Mucosa of descending colon (tissue), 3 donors: ENCODE measurements around the gene STAC3. TPM values are rescaled to one million over a fixed set of nuclear protein-coding genes. Genes with fewer than 3 reads are reported as not detected.
"Not testable (repeated sequence)": the region's sequence is repeated elsewhere in the genome, so short reads cannot be mapped to it uniquely, and the experiment has no call there.

Experiments used
- ATAC-seq: fragments of 200-7000 bp; cut with Tn5 transposase; one replicate; pipeline ENCODE4 v1.9.1; 2020; ENCODE audit warnings: mild to moderate bottlenecking, moderate library complexity
- DNase-seq, 3 donors: peaks; one replicate each; pipeline ENCODE4 v3.0.0-alpha.2; 2020
- H3K36me3 ChIP-seq: fragments of 200-600 bp; one replicate; pipeline ENCODE4 v1.8.0; 2021; ENCODE audit warnings: low read depth, mild to moderate bottlenecking
- H3K4me1 ChIP-seq: fragments of 200-600 bp; one replicate; pipeline ENCODE4 v1.8.0; 2021; ENCODE audit warnings: low read depth, mild to moderate bottlenecking
- H3K4me3 ChIP-seq: fragments of 200-600 bp; one replicate; pipeline ENCODE4 v1.8.0; 2021; ENCODE audit warnings: mild to moderate bottlenecking
- H3K9me3 ChIP-seq: fragments of 200-600 bp; one replicate; pipeline ENCODE4 v1.8.0; 2021; ENCODE audit warnings: mild to moderate bottlenecking
- intact Hi-C, 2 donors: fragments of 100-400 bp; cut with DNase I in 1 of 2; cut with micrococcal nuclease in 1 of 2; formaldehyde crosslinking; loops; one replicate each; pipeline versions ENCODE4 v1.11.0 to v1.11.1; 2022; cut with DNase I, micrococcal nuclease
- long read RNA-seq, 2 donors: library from polyadenylated mRNA; unstranded; transcript quantifications; one replicate each; pipeline ENCODE4 v2.0.0, GENCODE V29; 2019 to 2021
- total RNA-seq, 3 donors: library from RNA; stranded (reverse); fragmentation: NEBNext Ultra II Directional in 2 of 3; extraction: Animal tissue kit (Norgen Biotek cat#: 25700) in 2 of 3; gene quantifications; one replicate each; pipeline versions ENCODE4 v1.2.1 to v1.2.4, GENCODE V29; 2021 to 2023
- TF ChIP-seq, protein P1 (sequence below): fragments of 200-600 bp; IDR thresholded peaks from one replicate; pipeline ENCODE4 v1.8.0; 2022; ENCODE audit warnings: antibody characterized with exemption, mild to moderate bottlenecking
- donor health status: DM: no; HTN: no; CAD: no; lungs with moderate emphysema.
- donor health status: DM: no; HTN: no; CAD: no.
- donor health status: DM: no; HTN: yes; CAD: no.

STAC3 gene
- 1 to 10 TPM; 2.4 to 4.3 (median 3.3) TPM for total RNA-seq
- long read RNA-seq, donor 1, partial matches to known transcripts, result 0 of 1 reads
- long read RNA-seq, donor 1, other reads (novel, unspliced or antisense), result 1 of 1 reads
- long read RNA-seq, donor 2, result 0 reads

DNA sequence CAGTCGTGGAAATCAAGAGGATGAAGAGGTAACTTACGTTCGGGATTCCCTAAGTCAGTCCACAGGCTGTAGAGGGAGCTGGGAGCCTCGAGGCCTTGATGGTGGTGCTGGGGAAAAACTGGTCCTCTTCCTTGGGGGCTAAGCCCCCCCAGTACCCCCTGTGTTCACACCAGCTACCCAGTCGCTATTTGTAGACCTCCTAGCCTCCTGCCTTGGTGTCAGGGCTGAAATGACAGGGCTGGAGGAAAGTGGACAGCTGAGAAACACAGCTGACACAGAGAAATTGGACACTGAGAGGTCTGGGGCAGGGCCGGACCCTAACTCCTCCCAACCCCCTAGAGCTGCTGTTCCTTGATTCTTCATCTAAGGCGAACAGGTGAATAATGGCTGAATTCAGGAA, at the start of gene STAC3:
STAC3 (minus strand) TSS at position 232 of the 400 bp plus-strand sequence. CDS start 1,551 bp downstream, outside the sequence.
- Histone ChIP-seq H3K36me3 (no peaks in the 10 kb centered on the region), H3K9me3 (no peaks in the 10 kb centered on the region), H3K4me3 (no peak within 1 kb of the TSS), H3K4me1 (no peaks in the 10 kb centered on the region)
- no peak for ATAC-seq
- intact Hi-C loops, result no loop called here
- DNase-seq, result no peak
- TF ChIP-seq, protein P1, sequence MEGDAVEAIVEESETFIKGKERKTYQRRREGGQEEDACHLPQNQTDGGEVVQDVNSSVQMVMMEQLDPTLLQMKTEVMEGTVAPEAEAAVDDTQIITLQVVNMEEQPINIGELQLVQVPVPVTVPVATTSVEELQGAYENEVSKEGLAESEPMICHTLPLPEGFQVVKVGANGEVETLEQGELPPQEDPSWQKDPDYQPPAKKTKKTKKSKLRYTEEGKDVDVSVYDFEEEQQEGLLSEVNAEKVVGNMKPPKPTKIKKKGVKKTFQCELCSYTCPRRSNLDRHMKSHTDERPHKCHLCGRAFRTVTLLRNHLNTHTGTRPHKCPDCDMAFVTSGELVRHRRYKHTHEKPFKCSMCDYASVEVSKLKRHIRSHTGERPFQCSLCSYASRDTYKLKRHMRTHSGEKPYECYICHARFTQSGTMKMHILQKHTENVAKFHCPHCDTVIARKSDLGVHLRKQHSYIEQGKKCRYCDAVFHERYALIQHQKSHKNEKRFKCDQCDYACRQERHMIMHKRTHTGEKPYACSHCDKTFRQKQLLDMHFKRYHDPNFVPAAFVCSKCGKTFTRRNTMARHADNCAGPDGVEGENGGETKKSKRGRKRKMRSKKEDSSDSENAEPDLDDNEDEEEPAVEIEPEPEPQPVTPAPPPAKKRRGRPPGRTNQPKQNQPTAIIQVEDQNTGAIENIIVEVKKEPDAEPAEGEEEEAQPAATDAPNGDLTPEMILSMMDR, result no peak

DNA sequence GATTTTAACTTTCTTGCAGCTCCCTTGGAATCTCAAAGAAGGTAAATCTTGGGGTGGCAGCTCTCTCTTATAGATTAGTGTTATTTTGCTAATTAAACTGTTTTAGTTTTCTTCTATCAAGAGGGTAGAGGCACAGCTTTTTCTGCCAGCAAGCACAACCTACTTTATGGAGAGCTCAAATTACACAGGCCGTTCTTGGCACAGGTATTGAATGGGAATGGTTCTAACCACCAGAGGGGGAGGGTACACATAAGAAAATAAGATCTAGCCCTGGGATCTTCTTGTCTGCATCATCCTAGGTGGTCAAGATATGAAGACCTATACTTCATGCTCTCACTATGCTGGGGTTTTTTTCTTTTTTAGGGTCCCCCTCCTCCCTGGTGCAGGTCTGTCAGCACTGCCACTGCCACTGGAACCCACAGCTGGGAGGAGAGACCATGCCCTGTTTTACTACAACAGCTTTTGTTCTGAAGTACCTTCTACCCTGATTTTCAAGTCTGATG, 48.6 kb upstream of the STAC3 start:
- Histone ChIP-seq H3K4me1 (no peaks in the 10 kb centered on the region), H3K9me3 (no peaks in the 10 kb centered on the region), H3K36me3 (no peaks in the 10 kb centered on the region), H3K4me3 (no peak overlapping the region)
- DNase-seq (no peak), ATAC-seq (no peak)
- TF ChIP-seq, protein P1, result no peak
- intact Hi-C loops, result loop anchor here in 1 of 2 donors (10.0 kb wide), 1 partner anchor 155 kb away; the partner anchor contains the start of genes GLI1 and INHBE

DNA sequence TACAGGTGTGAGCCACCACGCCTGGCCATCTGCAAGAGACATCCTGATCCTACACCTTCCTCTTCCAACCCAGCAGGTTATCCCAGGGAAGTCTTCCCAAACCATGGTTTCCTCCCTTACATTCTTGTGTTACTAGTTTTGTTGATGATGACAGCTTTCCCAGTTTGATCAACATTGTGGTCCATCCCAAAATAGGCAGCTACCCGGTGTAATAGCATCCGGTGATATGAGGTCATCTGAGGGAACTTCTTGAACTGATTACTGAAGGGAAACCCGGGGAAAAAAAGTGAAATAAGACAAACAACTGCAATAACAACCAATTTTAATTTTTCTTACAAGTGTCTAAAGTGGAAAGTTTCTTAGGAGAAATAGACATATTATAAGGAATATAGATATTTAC, 45.3 kb upstream of the STAC3 start:
- Histone ChIP-seq H3K4me3 (no peak overlapping the region), H3K9me3 (no peaks in the 10 kb centered on the region), H3K36me3 (no peaks in the 10 kb centered on the region), H3K4me1 (no peaks in the 10 kb centered on the region)
- no peak for ATAC-seq
- DNase-seq, result no peak
- intact Hi-C loops, result no loop called here
- TF ChIP-seq, protein P1, result no peak

DNA sequence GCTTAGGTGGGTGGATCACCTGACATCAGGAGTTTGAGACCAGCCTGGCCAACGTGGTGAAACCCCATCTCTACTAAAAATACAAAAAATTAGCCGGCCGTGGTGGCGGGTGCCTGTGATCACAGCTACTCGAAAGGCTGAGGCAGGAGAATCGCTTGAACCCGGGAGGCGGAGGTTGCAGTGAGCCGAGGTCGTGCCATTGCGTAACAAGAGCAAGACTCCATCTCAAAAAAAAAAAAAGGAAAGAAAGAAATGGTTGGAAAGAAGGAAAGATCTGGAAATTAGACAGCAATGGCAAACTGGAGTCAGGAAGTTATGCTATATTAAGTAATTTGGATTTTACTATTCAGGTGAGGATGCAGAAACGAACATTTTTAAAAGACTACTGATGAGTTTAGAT, 31.1 kb upstream of the STAC3 start:
- H3K36me3 ChIP-seq, H3K9me3 ChIP-seq, intact Hi-C loops, DNase-seq, ATAC-seq, H3K4me3 ChIP-seq: not testable (repeated sequence)
- H3K4me1 ChIP-seq, result peaks cover 16% of the 10 kb centered on the region

DNA sequence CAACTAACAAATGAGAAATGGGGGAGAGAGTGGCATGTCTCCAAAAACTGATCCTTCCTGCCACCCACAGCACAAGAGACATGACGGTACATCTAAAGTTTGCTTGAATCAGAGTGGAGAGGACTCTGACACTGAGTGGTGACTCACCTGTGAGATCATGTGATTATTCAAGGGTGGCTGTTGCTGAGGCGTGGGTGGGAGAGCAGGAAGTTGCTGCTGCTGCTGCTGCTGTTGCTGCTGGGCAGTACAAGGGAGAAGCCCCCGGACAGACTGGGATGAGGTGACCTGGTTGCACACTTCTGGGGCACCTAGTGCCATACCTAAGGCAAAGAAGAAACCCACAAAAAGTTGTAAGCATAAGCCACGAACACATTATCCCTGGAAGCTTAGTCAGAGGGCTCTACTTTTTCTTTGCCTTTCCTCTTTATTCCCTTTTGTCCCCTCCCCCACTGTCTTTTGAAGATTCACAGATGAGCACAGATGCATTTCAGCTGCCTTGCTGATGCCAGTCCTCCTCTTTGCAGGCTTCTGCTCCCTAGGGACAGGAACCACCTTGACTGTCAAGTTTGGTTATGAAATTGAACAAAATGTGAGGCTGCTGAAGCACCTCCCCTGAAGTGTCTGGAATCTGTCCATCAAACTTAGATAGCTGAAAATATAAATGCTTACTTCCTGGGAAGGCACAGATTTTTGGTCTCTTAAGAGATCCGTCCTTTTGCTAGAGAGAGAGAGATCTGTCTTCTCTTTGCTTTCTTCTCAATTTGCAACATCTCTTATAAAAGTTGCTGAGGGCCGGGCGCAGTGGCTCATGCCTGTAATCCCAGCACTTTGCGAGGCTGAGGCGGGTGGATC, 29.4 kb upstream of the STAC3 start:
- H3K36me3 ChIP-seq, result no peaks in the 10 kb centered on the region
- peaks cover 16% of the 10 kb centered on the region for H3K4me1 ChIP-seq
- DNase-seq, result peak; percentile 71 to 78 (median 71)
- peak; percentile 98 for ATAC-seq
- no peaks in the 10 kb centered on the region for H3K9me3 ChIP-seq
- no peak overlapping the region for H3K4me3 ChIP-seq
- TF ChIP-seq, protein P1, result no peak
- intact Hi-C loops, result no loop called here
